ENCODE data around the gene PHKA1.
A peak's percentile ranks its signal among the peaks of the same experiment; 100 is the strongest.
"Not testable (repeated sequence)": the region's sequence is repeated elsewhere in the genome, so short reads cannot be mapped to it uniquely, and the experiment has no call there.

The PHKA1 gene

DNA sequence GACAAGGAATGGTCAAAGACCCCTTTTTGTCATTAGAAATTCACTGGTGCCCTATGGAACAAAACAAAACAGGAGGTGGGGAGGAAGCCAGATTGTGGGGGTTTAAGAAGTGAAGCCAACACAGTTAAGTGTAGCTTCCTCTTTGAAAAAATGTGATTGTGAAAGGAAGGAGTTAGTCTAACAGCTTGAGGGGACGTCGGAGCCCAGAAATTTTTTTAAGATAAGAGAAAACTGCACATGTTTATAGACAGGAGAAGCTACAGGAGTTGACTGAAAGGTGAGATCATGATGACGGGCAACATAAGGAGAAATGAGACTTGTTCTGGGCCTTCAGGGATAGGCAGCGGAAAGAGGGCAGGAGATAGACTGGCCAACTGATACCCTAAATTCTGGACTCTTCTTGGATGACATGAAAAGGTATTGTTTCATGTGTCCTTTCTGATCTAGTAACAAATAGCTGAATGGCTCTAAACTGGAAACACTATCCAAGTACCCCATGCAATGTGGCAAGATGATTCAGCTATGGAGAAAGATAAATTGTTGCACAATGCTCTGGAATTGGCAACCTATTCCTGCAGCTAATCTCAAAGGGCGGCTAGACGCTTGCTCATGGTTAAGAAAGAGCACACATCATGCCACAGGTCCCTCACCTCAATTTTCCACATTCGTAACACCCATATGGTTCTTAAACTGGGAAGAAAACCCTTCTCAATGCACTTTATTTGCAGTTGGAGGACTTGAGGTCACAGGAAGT is 137.8 kb downstream of the PHKA1 start:
- Histone ChIP-seq H3K36me3 (replicated peaks) (no peaks in the 10 kb centered on the region), H3K27me3 (ENCODE audit: low read depth) (no peaks in the 10 kb centered on the region), H3K4me3 (no peak overlapping the region), H3K9me3 (no peaks in the 10 kb centered on the region), H3K4me1 (peaks cover 6% of the 10 kb centered on the region)
- no peak for DNase-seq (ENCODE audit: low spot score in 2 of 2)
- in situ Hi-C loops (cut with MboI; ENCODE audit: low sequenced_read_pairs), result no loop called here

DNA sequence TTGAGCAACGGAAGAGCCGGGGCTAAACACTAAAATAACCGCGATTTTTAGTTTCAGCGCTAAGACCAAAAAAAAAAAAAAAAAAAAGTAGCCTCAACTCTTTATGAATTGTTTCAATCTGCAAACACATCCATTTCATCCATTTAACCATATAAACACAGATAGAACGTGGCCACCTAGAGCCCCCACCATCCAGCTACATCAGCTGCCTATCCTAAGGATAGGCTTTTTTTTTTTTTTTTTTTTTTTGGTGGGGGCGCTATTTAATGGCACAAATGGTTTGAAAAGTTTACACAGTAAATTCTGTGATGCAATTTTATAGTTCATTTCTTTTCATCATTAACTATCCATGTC is 141.0 kb downstream of the PHKA1 start:
- H3K9me3 ChIP-seq, result no peaks in the 10 kb centered on the region
- DNase-seq (ENCODE audit: low spot score in 2 of 2), result no peak
- in situ Hi-C loops (cut with MboI; ENCODE audit: low sequenced_read_pairs), result no loop called here
- peak overlapping the region; percentile 59 for H3K4me3 ChIP-seq
- no peaks in the 10 kb centered on the region for H3K27me3 ChIP-seq (ENCODE audit: low read depth)
- H3K36me3 ChIP-seq (replicated peaks), result peaks cover 17% of the 10 kb centered on the region
- peaks cover 6% of the 10 kb centered on the region for H3K4me1 ChIP-seq

DNA sequence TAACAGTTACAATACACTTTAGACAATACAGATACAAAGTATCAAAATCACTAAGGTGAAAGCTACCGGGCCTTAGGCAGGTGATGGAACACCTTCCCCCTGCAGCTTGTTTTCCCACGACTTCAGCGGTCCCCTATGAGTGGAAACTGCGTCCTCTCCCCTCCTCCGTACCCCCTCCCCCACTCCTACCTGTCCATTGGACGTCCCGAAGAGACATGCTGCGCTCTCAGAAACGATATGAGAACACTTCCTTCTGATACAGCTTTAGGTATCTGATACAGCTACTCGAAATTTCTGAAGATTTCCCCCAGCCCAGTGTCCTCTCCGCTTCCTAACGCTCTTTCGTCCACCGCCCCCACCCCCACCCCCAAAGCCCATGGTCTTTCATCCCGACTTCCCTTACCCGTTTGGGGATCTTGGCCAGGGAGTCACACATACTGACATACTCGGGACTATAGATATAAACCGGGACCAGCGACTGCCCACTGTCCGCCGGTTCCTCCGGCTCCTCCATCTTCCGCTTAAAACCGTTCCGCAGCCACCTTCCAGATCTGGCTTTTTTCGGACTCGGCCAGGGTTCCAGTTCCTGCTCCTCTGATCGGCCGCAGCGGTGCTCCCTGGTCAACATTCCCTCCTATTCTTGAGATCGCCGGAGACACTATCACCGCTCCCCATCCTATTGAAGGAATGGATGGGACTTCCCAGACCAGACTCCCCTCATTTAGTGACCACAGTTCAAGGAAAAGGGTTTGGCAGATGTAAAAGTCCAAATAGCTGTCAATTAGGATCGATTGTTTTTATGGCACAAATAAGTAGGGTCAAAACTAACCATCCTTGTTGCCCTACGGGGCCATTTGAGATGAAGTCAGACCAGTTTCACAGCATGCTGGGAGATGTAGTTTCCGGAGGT is 141.6 kb downstream of the PHKA1 start, which contains the start of gene HDAC8:
TSS of gene HDAC8 (minus strand) at position 596 of the 910 bp plus-strand sequence. CDS start at position 514, 82 bp downstream.
- in situ Hi-C loops (cut with MboI; ENCODE audit: low sequenced_read_pairs), result no loop called here
- Histone ChIP-seq H3K4me3 (peak within 1 kb of the TSS; percentile 59), H3K27me3 (ENCODE audit: low read depth) (no peaks in the 10 kb centered on the region), H3K36me3 (replicated peaks) (peaks cover 24% of the 10 kb centered on the region), H3K4me1 (peaks cover 6% of the 10 kb centered on the region), H3K9me3 (no peaks in the 10 kb centered on the region)
- DNase-seq (ENCODE audit: low spot score in 2 of 2), result peak; percentile 88 to 90

DNA sequence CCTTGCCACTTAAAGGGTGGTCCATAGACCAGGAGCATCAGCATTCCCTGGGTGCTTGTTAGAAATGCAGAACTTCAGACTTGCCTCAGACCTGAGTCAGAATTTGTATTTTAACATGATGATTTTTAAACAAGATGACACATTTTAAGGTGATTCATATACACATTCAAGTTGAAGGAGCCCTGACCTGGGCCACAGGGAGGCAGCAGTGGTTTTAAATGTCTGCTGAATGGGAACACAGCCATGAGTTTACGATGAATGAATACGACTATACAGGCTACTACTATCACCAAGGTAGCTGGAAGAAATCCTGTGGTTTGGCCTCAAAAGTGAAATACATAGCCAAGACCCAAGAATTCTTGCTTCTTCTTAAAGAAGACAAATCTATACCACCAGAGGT is 144.3 kb downstream of the PHKA1 start:
- Histone ChIP-seq H3K36me3 (replicated peaks) (peaks cover 45% of the 10 kb centered on the region), H3K27me3 (ENCODE audit: low read depth) (no peaks in the 10 kb centered on the region), H3K4me3 (no peak overlapping the region), H3K9me3 (no peaks in the 10 kb centered on the region), H3K4me1 (peaks cover 9% of the 10 kb centered on the region)
- DNase-seq (ENCODE audit: low spot score in 2 of 2), result no peak
- in situ Hi-C loops (cut with MboI; ENCODE audit: low sequenced_read_pairs), result no loop called here

DNA sequence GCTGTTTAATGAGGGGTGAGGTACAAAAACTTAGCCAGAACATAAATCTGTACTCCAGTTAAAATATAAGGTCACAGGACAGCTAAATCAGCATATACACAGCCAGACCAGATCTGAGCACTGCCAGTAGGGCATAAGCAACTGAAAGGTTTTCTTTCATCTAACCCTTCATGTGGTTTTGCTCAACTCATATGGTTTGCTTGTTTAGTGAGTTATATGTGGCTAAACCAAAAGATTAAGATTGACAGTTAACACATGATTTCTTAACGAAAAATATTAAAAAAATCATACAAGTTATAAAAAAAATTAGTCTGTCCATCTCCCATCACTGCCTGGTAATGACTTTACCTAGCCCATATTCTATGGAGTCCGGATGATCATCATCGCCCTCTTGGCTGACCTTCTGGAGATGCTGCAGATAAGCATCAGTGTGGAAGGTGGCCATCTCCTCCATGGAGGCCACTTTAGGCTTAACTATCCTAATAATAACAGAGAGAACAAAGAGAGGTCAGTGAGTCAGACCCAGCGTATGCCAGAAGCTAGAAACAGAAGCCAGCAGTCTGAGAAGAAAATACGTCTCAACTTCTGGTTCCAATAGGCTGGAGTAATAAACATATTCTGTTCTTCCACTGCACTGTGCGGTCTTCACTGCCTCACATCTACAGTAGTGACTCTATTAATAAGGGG is 145.6 kb downstream of the PHKA1 start:
- Histone ChIP-seq H3K9me3 (no peaks in the 10 kb centered on the region), H3K4me3 (no peak overlapping the region), H3K4me1 (peaks cover 15% of the 10 kb centered on the region), H3K36me3 (replicated peaks) (peaks cover 52% of the 10 kb centered on the region), H3K27me3 (ENCODE audit: low read depth) (no peaks in the 10 kb centered on the region)
- in situ Hi-C loops (cut with MboI; ENCODE audit: low sequenced_read_pairs), result no loop called here
- no peak for DNase-seq (ENCODE audit: low spot score in 2 of 2)

DNA sequence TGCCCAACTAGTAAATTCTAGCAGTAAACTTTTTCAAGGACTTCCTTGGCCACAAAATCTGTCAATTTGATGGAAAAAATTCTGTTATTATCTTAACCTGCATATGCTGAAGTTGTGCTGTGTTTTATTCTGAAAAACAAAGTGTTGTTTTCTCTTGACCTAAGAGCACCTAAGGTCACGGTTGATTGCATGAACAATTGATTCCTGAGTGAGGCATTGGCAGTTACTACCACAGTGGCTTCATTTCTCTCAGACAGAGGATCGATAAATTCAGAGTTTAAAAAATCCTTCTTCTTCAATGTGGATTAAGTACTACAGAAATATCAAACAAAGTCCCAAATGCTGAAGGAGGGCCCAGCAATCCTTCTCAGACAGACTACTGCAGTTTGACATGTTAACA is 147.7 kb downstream of the PHKA1 start:
- no peaks in the 10 kb centered on the region for H3K27me3 ChIP-seq (ENCODE audit: low read depth)
- peaks cover 10% of the 10 kb centered on the region for H3K4me1 ChIP-seq
- H3K36me3 ChIP-seq (replicated peaks), result peaks cover 63% of the 10 kb centered on the region
- DNase-seq (ENCODE audit: low spot score in 2 of 2), result no peak
- H3K4me3 ChIP-seq, result no peak overlapping the region
- no peaks in the 10 kb centered on the region for H3K9me3 ChIP-seq
- in situ Hi-C loops (cut with MboI; ENCODE audit: low sequenced_read_pairs), result no loop called here

DNA sequence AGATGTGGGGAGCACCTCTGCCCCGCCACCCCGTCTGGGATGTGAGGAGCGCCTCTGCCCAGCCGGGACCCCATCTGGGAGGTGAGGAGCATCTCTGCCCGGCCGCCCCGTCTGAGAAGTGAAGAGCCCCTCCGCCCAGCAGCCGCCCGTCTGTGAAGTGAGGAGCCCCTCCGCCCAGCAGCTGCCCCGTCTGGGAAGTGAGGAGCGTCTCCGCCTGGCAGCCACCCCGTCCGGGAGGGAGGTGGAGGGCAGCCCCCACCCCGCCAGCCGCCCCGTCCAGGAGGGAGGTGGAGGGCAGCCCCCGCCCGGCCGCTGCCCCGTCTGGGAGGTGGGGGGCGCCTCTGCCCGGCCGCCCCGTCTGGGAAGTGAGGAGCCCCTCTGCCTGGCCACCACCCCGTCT is 154.5 kb downstream of the PHKA1 start:
- DNase-seq (ENCODE audit: low spot score in 2 of 2); H3K27me3 ChIP-seq (ENCODE audit: low read depth); H3K4me1 ChIP-seq; in situ Hi-C loops (cut with MboI; ENCODE audit: low sequenced_read_pairs); H3K4me3 ChIP-seq; H3K9me3 ChIP-seq: not testable (repeated sequence)
- H3K36me3 ChIP-seq (replicated peaks), result peaks cover 25% of the 10 kb centered on the region

DNA sequence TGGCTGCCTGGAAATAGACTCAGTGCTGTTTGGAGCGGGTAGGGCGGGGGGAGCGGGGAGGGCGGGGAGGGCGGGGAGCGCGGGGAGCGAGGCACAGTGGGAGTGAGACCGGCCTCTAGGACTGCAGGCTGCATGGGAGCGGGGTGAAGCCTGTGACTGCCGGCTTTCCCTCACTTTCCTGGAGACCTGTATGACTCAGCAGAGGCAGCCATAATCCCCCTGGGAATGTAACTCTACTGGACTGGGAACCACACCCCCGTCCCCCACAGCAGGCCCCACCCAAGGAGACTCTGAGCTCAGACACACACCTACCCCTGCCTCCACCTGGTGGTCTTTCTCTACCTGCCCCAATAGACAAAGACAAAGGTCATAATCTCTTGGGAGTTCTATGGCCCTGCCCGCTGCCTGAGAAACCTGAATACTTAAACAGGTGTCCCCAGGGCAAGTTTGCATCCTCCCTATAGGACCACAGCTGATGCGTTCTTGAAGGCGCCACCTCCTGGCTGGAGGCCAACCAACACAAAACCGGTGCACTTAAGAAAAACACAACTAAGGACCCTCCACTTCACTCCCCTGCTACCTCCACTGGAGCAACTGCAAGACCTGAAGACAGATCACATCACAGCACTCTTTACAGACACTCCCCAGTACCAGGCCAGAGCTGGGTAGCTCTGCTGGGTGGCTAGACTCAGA is 159.5 kb downstream of the PHKA1 start:
- in situ Hi-C loops (cut with MboI; ENCODE audit: low sequenced_read_pairs), result no loop called here
- no peaks in the 10 kb centered on the region for H3K27me3 ChIP-seq (ENCODE audit: low read depth)
- peak; percentile 47 to 82 for DNase-seq (ENCODE audit: low spot score in 2 of 2)
- H3K4me1 ChIP-seq, result peaks cover 9% of the 10 kb centered on the region
- no peaks in the 10 kb centered on the region for H3K9me3 ChIP-seq
- H3K36me3 ChIP-seq (replicated peaks), result peaks cover 3% of the 10 kb centered on the region; the same call in 1 of the 2 replicates
- H3K4me3 ChIP-seq, result peak overlapping the region; percentile 13

DNA sequence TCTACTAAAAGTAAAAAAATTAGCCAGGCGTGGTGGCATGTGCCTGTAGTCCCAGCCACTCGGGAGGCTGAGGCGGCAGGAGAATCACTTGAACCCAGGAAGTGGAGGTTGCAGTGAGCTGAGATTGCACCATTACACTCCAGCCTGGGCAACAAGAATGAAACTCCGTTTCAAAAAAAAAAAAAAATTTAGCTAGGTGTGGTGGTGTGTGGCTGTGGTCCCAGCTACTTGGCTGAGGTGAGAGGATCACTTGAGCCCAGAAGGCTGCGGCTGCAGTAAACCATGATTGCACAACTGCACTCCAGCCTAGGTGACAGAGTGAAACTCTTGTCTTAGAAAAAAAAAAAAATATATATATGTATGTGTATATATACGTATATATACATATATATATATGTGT is 161.7 kb downstream of the PHKA1 start:
- H3K36me3 ChIP-seq (replicated peaks); H3K4me3 ChIP-seq; H3K27me3 ChIP-seq (ENCODE audit: low read depth); H3K9me3 ChIP-seq; DNase-seq (ENCODE audit: low spot score in 2 of 2); H3K4me1 ChIP-seq; in situ Hi-C loops (cut with MboI; ENCODE audit: low sequenced_read_pairs): not testable (repeated sequence)

DNA sequence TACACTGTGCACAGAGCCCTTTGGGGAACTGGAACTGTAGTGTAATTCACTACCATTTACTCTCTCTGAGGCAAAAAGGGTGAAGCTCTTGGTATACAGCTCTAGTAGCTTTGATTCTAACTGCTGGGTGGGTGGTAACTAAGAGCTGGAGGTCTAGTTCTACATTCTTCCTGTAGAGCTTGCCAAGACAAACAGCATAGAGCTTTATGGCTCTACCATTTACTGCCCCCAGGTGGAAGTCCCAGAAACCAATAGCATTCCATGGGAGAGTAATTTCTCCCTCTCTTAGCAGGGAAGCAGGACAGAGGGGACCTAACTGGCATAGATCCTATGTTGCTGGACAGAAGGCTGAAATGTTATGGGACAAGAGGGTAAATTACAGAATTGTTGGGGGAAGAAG is 168.1 kb downstream of the PHKA1 start:
- Histone ChIP-seq H3K4me1 (no peaks in the 10 kb centered on the region), H3K4me3 (no peak overlapping the region), H3K9me3 (no peaks in the 10 kb centered on the region), H3K36me3 (replicated peaks) (peaks cover 3% of the 10 kb centered on the region; the same call in 1 of the 2 replicates), H3K27me3 (ENCODE audit: low read depth) (no peaks in the 10 kb centered on the region)
- in situ Hi-C loops (cut with MboI; ENCODE audit: low sequenced_read_pairs), result loop anchor here (25.0 kb wide), 1 partner anchor 259 kb away; the partner anchor contains the start of gene RPS4X
- no peak for DNase-seq (ENCODE audit: low spot score in 2 of 2)

DNA sequence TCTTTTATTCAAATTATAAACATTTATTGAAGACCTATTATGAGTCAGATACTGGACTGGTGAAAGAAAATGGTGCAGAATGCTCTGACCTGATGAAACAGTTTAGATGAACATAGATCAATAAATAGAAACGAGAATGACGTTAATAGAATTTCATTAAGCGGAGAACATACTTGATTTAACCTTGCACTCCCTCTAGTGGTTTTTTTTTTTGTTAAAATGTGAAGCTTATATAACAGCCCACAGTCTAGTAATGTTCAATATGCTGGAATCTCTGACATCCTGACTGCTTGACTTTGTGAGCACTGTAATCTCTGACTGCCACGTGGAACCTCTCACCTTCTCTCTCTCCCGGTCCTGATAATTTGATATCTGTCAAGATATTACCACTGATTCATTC is 173.8 kb downstream of the PHKA1 start:
- H3K36me3 ChIP-seq (replicated peaks), result peaks cover 3% of the 10 kb centered on the region; the same call in 1 of the 2 replicates
- peak in 1 of 2 experiments; percentile 50 for DNase-seq (ENCODE audit: low spot score in 2 of 2)
- no peak overlapping the region for H3K4me3 ChIP-seq
- in situ Hi-C loops (cut with MboI; ENCODE audit: low sequenced_read_pairs), result loop anchor here (25.0 kb wide), 1 partner anchor 253 kb away; the partner anchor contains the start of gene RPS4X
- H3K27me3 ChIP-seq (ENCODE audit: low read depth), result no peaks in the 10 kb centered on the region
- H3K9me3 ChIP-seq, result no peaks in the 10 kb centered on the region
- H3K4me1 ChIP-seq, result no peaks in the 10 kb centered on the region

DNA sequence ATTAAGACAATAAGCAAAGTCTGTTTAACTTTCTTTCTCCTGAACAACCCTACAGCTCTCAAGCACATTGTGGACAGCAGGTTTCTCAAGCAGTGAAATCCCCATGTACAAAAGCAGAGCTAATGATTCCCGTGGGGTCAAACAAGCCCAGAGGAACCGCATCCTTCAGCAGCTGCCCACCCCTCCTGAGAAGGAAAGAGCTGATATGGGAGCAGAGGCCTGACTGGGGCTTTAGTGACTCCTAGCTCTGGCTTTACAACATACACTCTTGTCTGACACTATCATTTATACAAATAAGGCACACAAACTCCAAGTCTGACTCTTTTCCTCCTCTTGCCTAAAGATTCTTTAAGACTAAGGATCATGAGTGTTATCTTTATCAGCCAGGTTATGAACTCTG is 174.3 kb downstream of the PHKA1 start:
- peaks cover 3% of the 10 kb centered on the region; the same call in 1 of the 2 replicates for H3K36me3 ChIP-seq (replicated peaks)
- H3K4me1 ChIP-seq, result no peaks in the 10 kb centered on the region
- DNase-seq (ENCODE audit: low spot score in 2 of 2), result no peak
- in situ Hi-C loops (cut with MboI; ENCODE audit: low sequenced_read_pairs), result loop anchor here (25.0 kb wide), 1 partner anchor 253 kb away; the partner anchor contains the start of gene RPS4X
- H3K4me3 ChIP-seq, result no peak overlapping the region
- no peaks in the 10 kb centered on the region for H3K27me3 ChIP-seq (ENCODE audit: low read depth)
- no peaks in the 10 kb centered on the region for H3K9me3 ChIP-seq

DNA sequence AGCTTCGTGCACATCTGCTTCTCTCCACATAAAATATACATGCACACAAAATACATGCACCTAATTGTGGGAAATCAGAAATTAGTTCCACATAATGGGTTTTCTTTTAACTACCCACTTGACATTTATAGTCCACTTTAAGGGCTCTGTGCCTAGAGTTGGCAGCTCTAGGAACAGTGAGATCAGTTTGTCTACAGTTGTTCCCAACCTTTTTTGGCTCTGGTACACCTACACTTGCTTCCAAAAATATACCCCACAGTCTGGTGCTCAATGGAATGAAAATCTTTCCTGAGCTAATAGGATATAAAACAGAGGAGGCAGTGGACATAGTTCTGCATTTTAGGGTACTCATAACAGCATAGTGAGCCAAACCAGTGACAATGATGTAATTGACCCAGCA is 177.6 kb downstream of the PHKA1 start:
- Histone ChIP-seq H3K4me3 (no peak overlapping the region), H3K27me3 (ENCODE audit: low read depth) (no peaks in the 10 kb centered on the region), H3K9me3 (no peaks in the 10 kb centered on the region), H3K4me1 (no peaks in the 10 kb centered on the region), H3K36me3 (replicated peaks) (no peaks in the 10 kb centered on the region)
- DNase-seq (ENCODE audit: low spot score in 2 of 2), result no peak
- in situ Hi-C loops (cut with MboI; ENCODE audit: low sequenced_read_pairs), result loop anchor here (25.0 kb wide), 1 partner anchor 249 kb away; the partner anchor contains the start of gene RPS4X
